CD4-positive, alpha-beta T cell (primary cell): ENCODE results near the gene SCUBE1. TPM values are rescaled to one million over a fixed set of nuclear protein-coding genes. Genes with fewer than 3 reads are reported as not detected.

Experiments used
- ATAC-seq: fragments of 200-7000 bp; cut with Tn5 transposase; one replicate; pipeline ENCODE4 v1.10.0; 2022; ENCODE audit warnings: mild to moderate bottlenecking; ENCODE audit not compliant: poor library complexity
- CTCF ChIA-PET: fragments of 350-600 bp; sonication (Branson Sonifier 250); formaldehyde crosslinking; loops from one replicate; lab custom pipeline; 2021; ENCODE audit warnings: antibody characterized with exemption, inconsistent platforms; lab: Charles Lee
- POLR2A ChIA-PET: fragments of 350-600 bp; sonication (Branson Sonifier 250); formaldehyde crosslinking; loops from one replicate; lab custom pipeline; 2021; ENCODE audit warnings: antibody characterized with exemption, inconsistent platforms; lab: Charles Lee
- DNase-seq, 14 experiments: peaks; one replicate each; pipeline ENCODE4 v3.0.0-alpha.2; 2013 to 2020; ENCODE audit warnings: mixed read lengths in 2 of 14
- H3K27ac ChIP-seq, 2 donors: one replicate each; pipeline versions ENCODE4 v1.5.1 to v1.7.0; 2013; ENCODE audit warnings: low read length in 2 of 2, low read depth in 1 of 2, mild to moderate bottlenecking in 1 of 2
- H3K27me3 ChIP-seq, 2 experiments: 1 replicate in 1 of 2; 2 replicates in 1 of 2; pipeline versions ENCODE4 v1.6.1 to v1.7.0; 2013; ENCODE audit warnings: low read length in 2 of 2, control low read depth in 1 of 2, mild to moderate bottlenecking in 1 of 2, moderate library complexity in 1 of 2; ENCODE audit not compliant: insufficient read depth in 2 of 2, control insufficient read depth in 1 of 2
- H3K36me3 ChIP-seq: one replicate; pipeline ENCODE4 v1.6.1; 2013; ENCODE audit warnings: low read length, control low read depth; ENCODE audit not compliant: insufficient read depth
- H3K4me1 ChIP-seq: one replicate; pipeline ENCODE4 v1.6.1; 2013; ENCODE audit warnings: low read length, control low read depth; ENCODE audit not compliant: insufficient read depth
- H3K4me3 ChIP-seq: one replicate; pipeline ENCODE4 v1.5.1; 2013; ENCODE audit warnings: mild to moderate bottlenecking, low read length, moderate library complexity
- H3K9me3 ChIP-seq, 2 experiments: 1 replicate in 1 of 2; 2 replicates in 1 of 2; pipeline versions ENCODE4 v1.6.1 to v1.7.0; 2013; ENCODE audit warnings: low read length in 2 of 2, mild to moderate bottlenecking in 2 of 2, control low read depth in 1 of 2, moderate library complexity in 1 of 2; ENCODE audit not compliant: control insufficient read depth in 1 of 2, insufficient read depth in 1 of 2
- H3K27ac Mint-ChIP-seq: one replicate; pipeline ENCODE4 v1.8.0; 2020; ENCODE audit warnings: mixed read lengths
- H3K27me3 Mint-ChIP-seq: one replicate; pipeline ENCODE4 v1.8.0; 2021; ENCODE audit warnings: mixed read lengths
- H3K36me3 Mint-ChIP-seq: one replicate; pipeline ENCODE4 v1.8.0; 2021; ENCODE audit warnings: low read depth, mixed read lengths
- H3K4me1 Mint-ChIP-seq: one replicate; pipeline ENCODE4 v1.8.0; 2021; ENCODE audit warnings: low read depth, mixed read lengths
- H3K4me3 Mint-ChIP-seq: one replicate; pipeline ENCODE4 v1.8.0; 2020; ENCODE audit warnings: mild to moderate bottlenecking, mixed read lengths
- H3K9me3 Mint-ChIP-seq: one replicate; pipeline ENCODE4 v1.8.0; 2020; ENCODE audit warnings: mixed read lengths
- intact Hi-C, 2 experiments: fragments of 100-400 bp; cut with DNase I in 1 of 2; cut with micrococcal nuclease in 1 of 2; formaldehyde crosslinking; loops; one replicate each; pipeline versions ENCODE4 v1.15.1 to v1.9.0; 2023 to 2025; cut with DNase I, micrococcal nuclease
- total RNA-seq, 174 experiments: library from RNA in 2 of 174; stranded (reverse) in 2 of 174; gene quantifications; one replicate each; pipeline ENCODE4 v1.2.3 and lab custom pipeline; 2021 to 2026
- TF ChIP-seq, protein P1 (sequence below): fragments of 200-600 bp; IDR thresholded peaks from one replicate; pipeline ENCODE4 v1.8.0; 2022; ENCODE audit warnings: antibody characterized with exemption, mild to moderate bottlenecking

Gene SCUBE1
- total RNA-seq, 2 experiments from 2014 or later: not detected

DNA sequence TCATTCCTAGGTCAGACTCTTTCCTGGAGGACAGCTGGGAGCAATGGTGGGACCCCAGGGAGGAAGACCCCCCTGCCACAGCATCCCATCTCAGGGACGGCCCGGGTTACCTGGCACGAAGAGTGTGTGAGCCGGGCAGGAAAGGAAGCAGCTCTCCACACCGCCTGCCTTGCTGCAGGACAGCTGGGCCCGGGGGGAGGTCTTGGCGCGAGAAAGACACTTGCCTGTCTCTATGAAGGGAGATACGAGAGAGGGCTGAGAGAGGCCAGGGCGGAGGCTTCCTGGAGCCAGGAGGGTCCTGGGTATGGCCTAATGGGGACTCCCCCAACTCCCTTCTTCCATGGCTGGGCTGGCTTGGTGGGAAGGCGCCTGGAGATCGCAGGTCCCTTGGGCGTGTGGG, 120.2 kb downstream of the SCUBE1 start:
- no peak overlapping the region for H3K27ac ChIP-seq
- peaks cover 4% of the 10 kb centered on the region for H3K27me3 Mint-ChIP-seq
- H3K4me3 ChIP-seq: no peak overlapping the region
- ChIA-PET POLR2A (no interaction called here), CTCF (no interaction called here)
- TF ChIP-seq, protein P1, sequence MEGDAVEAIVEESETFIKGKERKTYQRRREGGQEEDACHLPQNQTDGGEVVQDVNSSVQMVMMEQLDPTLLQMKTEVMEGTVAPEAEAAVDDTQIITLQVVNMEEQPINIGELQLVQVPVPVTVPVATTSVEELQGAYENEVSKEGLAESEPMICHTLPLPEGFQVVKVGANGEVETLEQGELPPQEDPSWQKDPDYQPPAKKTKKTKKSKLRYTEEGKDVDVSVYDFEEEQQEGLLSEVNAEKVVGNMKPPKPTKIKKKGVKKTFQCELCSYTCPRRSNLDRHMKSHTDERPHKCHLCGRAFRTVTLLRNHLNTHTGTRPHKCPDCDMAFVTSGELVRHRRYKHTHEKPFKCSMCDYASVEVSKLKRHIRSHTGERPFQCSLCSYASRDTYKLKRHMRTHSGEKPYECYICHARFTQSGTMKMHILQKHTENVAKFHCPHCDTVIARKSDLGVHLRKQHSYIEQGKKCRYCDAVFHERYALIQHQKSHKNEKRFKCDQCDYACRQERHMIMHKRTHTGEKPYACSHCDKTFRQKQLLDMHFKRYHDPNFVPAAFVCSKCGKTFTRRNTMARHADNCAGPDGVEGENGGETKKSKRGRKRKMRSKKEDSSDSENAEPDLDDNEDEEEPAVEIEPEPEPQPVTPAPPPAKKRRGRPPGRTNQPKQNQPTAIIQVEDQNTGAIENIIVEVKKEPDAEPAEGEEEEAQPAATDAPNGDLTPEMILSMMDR: no peak
- no peak overlapping the region for H3K27ac Mint-ChIP-seq
- no peak overlapping the region for H3K4me3 Mint-ChIP-seq
- no peaks in the 10 kb centered on the region for H3K9me3 Mint-ChIP-seq
- intact Hi-C loops: no loop called here
- no peaks in the 10 kb centered on the region for H3K4me1 ChIP-seq
- no peaks in the 10 kb centered on the region for H3K27me3 ChIP-seq
- ATAC-seq (no peak), DNase-seq (no peak)
- H3K36me3 ChIP-seq: no peaks in the 10 kb centered on the region
- H3K36me3 Mint-ChIP-seq: no peaks in the 10 kb centered on the region
- peaks cover 0 to 6% of the 10 kb centered on the region in 2 experiments for H3K9me3 ChIP-seq
- H3K4me1 Mint-ChIP-seq: no peaks in the 10 kb centered on the region

DNA sequence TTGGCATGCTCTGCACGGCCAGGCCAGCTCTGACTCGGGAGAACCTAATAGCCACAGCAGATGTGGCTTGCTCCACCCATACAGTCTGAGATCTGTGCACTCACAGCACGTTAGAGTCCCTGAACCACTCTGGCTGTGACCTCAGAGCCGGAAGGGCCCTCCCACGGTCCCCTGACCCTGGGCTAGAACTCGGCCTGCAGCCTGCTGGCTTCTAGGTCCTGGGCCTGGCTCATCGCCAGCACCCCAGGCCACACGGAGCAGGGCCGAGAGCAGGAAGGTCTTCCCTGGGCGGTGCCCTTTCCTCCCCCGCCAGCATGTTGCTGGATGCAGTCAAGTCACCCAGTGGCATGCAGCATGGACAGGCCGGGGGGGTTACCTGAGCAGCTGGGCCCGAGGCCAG, 120.9 kb downstream of the SCUBE1 start:
- ATAC-seq (no peak), DNase-seq (no peak)
- intact Hi-C loops: no loop called here
- ChIA-PET POLR2A (no interaction called here), CTCF (interaction anchor here (1.6 kb wide), 1 partner anchor 35 kb away, joined by 3 read pairs; the partner anchor contains the start of gene TTLL12)
- Histone ChIP-seq H3K4me3 (no peak overlapping the region), H3K9me3 (peaks cover 0 to 6% of the 10 kb centered on the region in 2 experiments), H3K36me3 (no peaks in the 10 kb centered on the region), H3K4me1 (no peaks in the 10 kb centered on the region), H3K27me3 (no peaks in the 10 kb centered on the region), H3K27ac (no peak overlapping the region)
- H3K27me3 Mint-ChIP-seq: peaks cover 4% of the 10 kb centered on the region
- H3K4me1 Mint-ChIP-seq: no peaks in the 10 kb centered on the region
- no peak overlapping the region for H3K27ac Mint-ChIP-seq
- H3K9me3 Mint-ChIP-seq: no peaks in the 10 kb centered on the region
- no peak overlapping the region for H3K4me3 Mint-ChIP-seq
- no peaks in the 10 kb centered on the region for H3K36me3 Mint-ChIP-seq
- TF ChIP-seq, protein P1: no peak

DNA sequence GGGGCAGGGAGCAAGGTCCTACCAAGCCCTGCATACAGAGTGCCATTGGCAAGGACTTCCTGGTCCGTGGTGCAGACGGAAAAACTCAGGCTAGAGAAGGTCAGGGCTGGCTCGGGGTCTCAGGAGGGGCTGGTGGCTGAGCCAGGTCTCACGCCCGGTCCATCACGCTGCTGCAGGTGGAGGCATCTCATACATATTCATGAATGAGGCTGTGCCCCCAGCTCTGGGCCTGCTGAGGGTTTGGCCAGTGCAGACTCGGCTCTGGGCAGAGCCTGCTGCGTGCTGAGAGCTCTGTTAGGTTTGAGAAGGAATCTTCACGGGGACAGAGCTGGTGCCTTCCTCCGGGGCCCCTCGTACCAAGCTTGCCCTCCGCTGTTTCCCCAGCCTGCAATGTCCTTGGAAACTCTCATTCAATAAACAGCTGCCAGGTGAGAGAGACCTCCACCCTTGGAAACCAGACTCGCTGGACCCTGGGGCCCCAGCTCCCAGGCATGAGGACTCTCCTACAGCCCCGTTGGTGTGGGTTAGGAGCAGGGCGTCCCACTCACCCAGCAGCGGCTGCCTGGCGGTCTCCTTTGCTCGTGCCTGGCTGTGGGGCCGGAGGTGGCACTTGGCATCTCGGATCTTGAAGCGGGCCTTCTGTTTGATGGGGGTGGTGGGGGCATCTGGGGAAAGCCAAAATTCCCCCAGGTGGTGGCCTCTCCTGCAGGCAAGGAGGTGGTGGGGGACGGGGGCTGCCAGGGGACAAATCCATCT, 122.4 kb downstream of the SCUBE1 start:
- DNase-seq: no peak
- Histone ChIP-seq H3K4me3 (no peak overlapping the region), H3K36me3 (no peaks in the 10 kb centered on the region), H3K4me1 (no peaks in the 10 kb centered on the region), H3K27me3 (no peaks in the 10 kb centered on the region), H3K27ac (no peak overlapping the region), H3K9me3 (peaks cover 0 to 6% of the 10 kb centered on the region in 2 experiments)
- ATAC-seq: no peak
- Mint-ChIP-seq H3K27me3 (peaks cover under 1% of the 10 kb centered on the region), H3K27ac (no peak overlapping the region), H3K4me3 (no peak overlapping the region), H3K9me3 (no peaks in the 10 kb centered on the region), H3K36me3 (no peaks in the 10 kb centered on the region), H3K4me1 (no peaks in the 10 kb centered on the region)
- ChIA-PET CTCF (interaction anchor here (1.6 kb wide), 1 partner anchor 33 kb away, joined by 3 read pairs; the partner anchor contains the start of gene TTLL12), POLR2A (no interaction called here)
- TF ChIP-seq, protein P1: no peak
- intact Hi-C loops: no loop called here
